ENCODE data around the gene MT1H.

The MT1H gene

GRCh38 chr16:56639045-56639444 lies 30.6 kb upstream of the MT1H start:
- FAIRE-seq: no peak
- no peak for DNase-seq (ENCODE audit: insufficient read length)
- TF ChIP-seq POLR2A (IDR thresholded peaks at IDR 0.05; ENCODE audit: low read depth, low read length): no peak
- no peak for TF ChIP-seq POLR2AphosphoS5 (IDR thresholded peaks at IDR 0.05; ENCODE audit: low read depth, low read length)
- no peak for TF ChIP-seq TAF1 (IDR thresholded peaks at IDR 0.05; ENCODE audit: borderline replicate concordance, low read depth, low read length)

- no peak for FAIRE-seq
- TF ChIP-seq POLR2A (IDR thresholded peaks at IDR 0.05; ENCODE audit: low read depth, low read length) (no peak), TAF1 (IDR thresholded peaks at IDR 0.05; ENCODE audit: borderline replicate concordance, low read depth, low read length) (no peak), POLR2AphosphoS5 (IDR thresholded peaks at IDR 0.05; ENCODE audit: low read depth, low read length) (no peak)
- DNase-seq (ENCODE audit: insufficient read length): no peak
These were observed 29.5 kb upstream of the MT1H start for GRCh38 chr16:56640076-56640475.

GRCh38 chr16:56641166-56641565 lies 28.4 kb upstream of the MT1H start:
- no peak for FAIRE-seq
- TF ChIP-seq POLR2AphosphoS5 (IDR thresholded peaks at IDR 0.05; ENCODE audit: low read depth, low read length) (no peak), POLR2A (IDR thresholded peaks at IDR 0.05; ENCODE audit: low read depth, low read length) (no peak), TAF1 (IDR thresholded peaks at IDR 0.05; ENCODE audit: borderline replicate concordance, low read depth, low read length) (no peak)

GRCh38 chr16:56643080-56643778 lies 26.4 kb upstream of the MT1H start:
- FAIRE-seq: no peak
- DNase-seq (ENCODE audit: insufficient read length): no peak
- no peak for TF ChIP-seq POLR2A (IDR thresholded peaks at IDR 0.05; ENCODE audit: low read depth, low read length)
- TF ChIP-seq POLR2AphosphoS5 (IDR thresholded peaks at IDR 0.05; ENCODE audit: low read depth, low read length): no peak
- TF ChIP-seq TAF1 (IDR thresholded peaks at IDR 0.05; ENCODE audit: borderline replicate concordance, low read depth, low read length): no peak

More at GRCh38 chr16:56641166-56641565, 28.4 kb upstream of the MT1H start:
- no peak for DNase-seq (ENCODE audit: insufficient read length)

- DNase-seq (ENCODE audit: insufficient read length) (no peak), FAIRE-seq (no peak)
- no peak for TF ChIP-seq TAF1 (IDR thresholded peaks at IDR 0.05; ENCODE audit: borderline replicate concordance, low read depth, low read length)
These were observed 25.8 kb upstream of the MT1H start for GRCh38 chr16:56643833-56644232.

GRCh38 chr16:56645311-56645710 lies 24.3 kb upstream of the MT1H start:
- FAIRE-seq (no peak), DNase-seq (ENCODE audit: insufficient read length) (no peak)
- TF ChIP-seq TAF1 (IDR thresholded peaks at IDR 0.05; ENCODE audit: borderline replicate concordance, low read depth, low read length): no peak
- TF ChIP-seq POLR2A (IDR thresholded peaks at IDR 0.05; ENCODE audit: low read depth, low read length): no peak
- TF ChIP-seq POLR2AphosphoS5 (IDR thresholded peaks at IDR 0.05; ENCODE audit: low read depth, low read length): no peak

- FAIRE-seq: no peak
- DNase-seq (ENCODE audit: insufficient read length): no peak
- TF ChIP-seq POLR2AphosphoS5 (IDR thresholded peaks at IDR 0.05; ENCODE audit: low read depth, low read length) (no peak), TAF1 (IDR thresholded peaks at IDR 0.05; ENCODE audit: borderline replicate concordance, low read depth, low read length) (no peak), POLR2A (IDR thresholded peaks at IDR 0.05; ENCODE audit: low read depth, low read length) (no peak)
These were observed 23.8 kb upstream of the MT1H start for GRCh38 chr16:56645838-56646237.

GRCh38 chr16:56647641-56648431 lies 21.8 kb upstream of the MT1H start:
- TF ChIP-seq POLR2AphosphoS5 (IDR thresholded peaks at IDR 0.05; ENCODE audit: low read depth, low read length) (no peak), TAF1 (IDR thresholded peaks at IDR 0.05; ENCODE audit: borderline replicate concordance, low read depth, low read length) (no peak), POLR2A (IDR thresholded peaks at IDR 0.05; ENCODE audit: low read depth, low read length) (no peak)
- DNase-seq (ENCODE audit: insufficient read length): no peak
- FAIRE-seq: no peak

- DNase-seq (ENCODE audit: insufficient read length) (no peak), FAIRE-seq (no peak)
- TF ChIP-seq POLR2A (IDR thresholded peaks at IDR 0.05; ENCODE audit: low read depth, low read length) (no peak), POLR2AphosphoS5 (IDR thresholded peaks at IDR 0.05; ENCODE audit: low read depth, low read length) (no peak), TAF1 (IDR thresholded peaks at IDR 0.05; ENCODE audit: borderline replicate concordance, low read depth, low read length) (no peak)
These were observed 20.3 kb upstream of the MT1H start for GRCh38 chr16:56649271-56649670.

GRCh38 chr16:56649820-56650219 lies 19.8 kb upstream of the MT1H start:
- DNase-seq (ENCODE audit: insufficient read length): no peak
- no peak for TF ChIP-seq POLR2AphosphoS5 (IDR thresholded peaks at IDR 0.05; ENCODE audit: low read depth, low read length)
- no peak for TF ChIP-seq TAF1 (IDR thresholded peaks at IDR 0.05; ENCODE audit: borderline replicate concordance, low read depth, low read length)
- no peak for TF ChIP-seq POLR2A (IDR thresholded peaks at IDR 0.05; ENCODE audit: low read depth, low read length)
- FAIRE-seq: no peak

- TF ChIP-seq POLR2A (IDR thresholded peaks at IDR 0.05; ENCODE audit: low read depth, low read length): no peak
- no peak for TF ChIP-seq POLR2AphosphoS5 (IDR thresholded peaks at IDR 0.05; ENCODE audit: low read depth, low read length)
- TF ChIP-seq TAF1 (IDR thresholded peaks at IDR 0.05; ENCODE audit: borderline replicate concordance, low read depth, low read length): no peak
- FAIRE-seq: no peak
- no peak for DNase-seq (ENCODE audit: insufficient read length)
These were observed 18.0 kb upstream of the MT1H start, which contains the start of gene MT1B for GRCh38 chr16:56651586-56651985. TSS of gene MT1B (plus strand) at chr16:56651886. CDS start at chr16:56651954, 68 bp downstream.

- DNase-seq (ENCODE audit: insufficient read length) (no peak), FAIRE-seq (no peak)
- TF ChIP-seq POLR2AphosphoS5 (IDR thresholded peaks at IDR 0.05; ENCODE audit: low read depth, low read length): no peak
- TF ChIP-seq POLR2A (IDR thresholded peaks at IDR 0.05; ENCODE audit: low read depth, low read length): no peak
- no peak for TF ChIP-seq TAF1 (IDR thresholded peaks at IDR 0.05; ENCODE audit: borderline replicate concordance, low read depth, low read length)
These were observed 17.0 kb upstream of the MT1H start for GRCh38 chr16:56652600-56652999.

Measured in GM12892 (cell line).